ENCODE data around the gene CRYM.

Gene CRYM

GRCh38 chr16:21242756-21243155, 35.3 kb downstream of the CRYM start:
- no peak for DNase-seq

GRCh38 chr16:21239646-21240045, 38.4 kb downstream of the CRYM start:
- no peak for DNase-seq

- no peak for DNase-seq
Observed at GRCh38 chr16:21236831-21237230, 41.3 kb downstream of the CRYM start.

- no peak for DNase-seq
Observed at GRCh38 chr16:21235199-21235585, 42.9 kb downstream of the CRYM start.

GRCh38 chr16:21233521-21234150, 44.5 kb downstream of the CRYM start, which contains the start of gene ANKS4B:
Gene ANKS4B (plus strand): TSS chr16:21233699. CDS start chr16:21233738, 39 bp downstream.
- no peak for DNase-seq

GRCh38 chr16:21233045-21233520, 45.0 kb downstream of the CRYM start:
- no peak for DNase-seq

GRCh38 chr16:21228361-21228872, 49.7 kb downstream of the CRYM start:
- no peak for DNase-seq

GRCh38 chr16:21227866-21228265, 50.2 kb downstream of the CRYM start:
- no peak for DNase-seq

GRCh38 chr16:21226749-21227148, 51.3 kb downstream of the CRYM start:
- DNase-seq: no peak

- no peak for DNase-seq
Observed at GRCh38 chr16:21224800-21225199, 53.3 kb downstream of the CRYM start.

GRCh38 chr16:21223787-21224186, 54.3 kb downstream of the CRYM start:
- no peak for DNase-seq

GRCh38 chr16:21222495-21223337, 55.4 kb downstream of the CRYM start:
- no peak for DNase-seq

GRCh38 chr16:21219551-21219950, 58.5 kb downstream of the CRYM start:
- DNase-seq: no peak

- DNase-seq: no peak
Observed at GRCh38 chr16:21218153-21218552, 59.9 kb downstream of the CRYM start.

- DNase-seq: no peak
Observed at GRCh38 chr16:21217121-21217520, 61.0 kb downstream of the CRYM start.

GRCh38 chr16:21214086-21214485, 64.0 kb downstream of the CRYM start:
- DNase-seq: no peak

GRCh38 chr16:21211486-21211885, 66.6 kb downstream of the CRYM start, which contains the start of gene ZP2:
Gene ZP2 (minus strand): TSS chr16:21211574. CDS start chr16:21211547, 27 bp downstream.
- DNase-seq: no peak
